NT2/D1 (cell line): ENCODE data around the gene TNXB.
"Not testable (repeated sequence)": the region's sequence is repeated elsewhere in the genome, so short reads cannot be mapped to it uniquely, and the experiment has no call there.

Source experiments
- DNase-seq: peaks from one replicate; pipeline ENCODE4 v3.0.0-alpha.2; 2011; ENCODE audit warnings: low read depth, low spot score
- H3K27me3 ChIP-seq: 2 replicates; pipeline ENCODE4 v1.6.0; 2011; ENCODE audit warnings: mild to moderate bottlenecking; ENCODE audit not compliant: insufficient read length, insufficient read depth
- H3K36me3 ChIP-seq: 2 replicates; pipeline ENCODE4 v1.6.1; 2011; ENCODE audit warnings: mild to moderate bottlenecking, low read length, mixed read lengths; ENCODE audit not compliant: insufficient read depth, insufficient read length
- H3K4me1 ChIP-seq: 2 replicates; pipeline ENCODE4 v1.5.1; 2011; ENCODE audit not compliant: insufficient read depth, insufficient read length
- H3K4me3 ChIP-seq: 2 replicates; pipeline ENCODE4 v1.5.1; 2011; ENCODE audit warnings: low read depth; ENCODE audit not compliant: insufficient read length
- H3K9ac ChIP-seq: 2 replicates; pipeline ENCODE4 v1.6.0; 2011; ENCODE audit warnings: low read depth; ENCODE audit not compliant: insufficient read length
- H3K9me3 ChIP-seq: 2 replicates; pipeline ENCODE4 v1.5.1; 2011; ENCODE audit warnings: mild to moderate bottlenecking, low read length; ENCODE audit not compliant: insufficient read depth

TNXB gene

GRCh38 chr6:32002546-32003268 lies 106.4 kb downstream of the TNXB start:
- not testable (repeated sequence) for DNase-seq, H3K27me3 ChIP-seq, H3K9ac ChIP-seq, H3K9me3 ChIP-seq, H3K36me3 ChIP-seq, H3K4me1 ChIP-seq, H3K4me3 ChIP-seq

DNA sequence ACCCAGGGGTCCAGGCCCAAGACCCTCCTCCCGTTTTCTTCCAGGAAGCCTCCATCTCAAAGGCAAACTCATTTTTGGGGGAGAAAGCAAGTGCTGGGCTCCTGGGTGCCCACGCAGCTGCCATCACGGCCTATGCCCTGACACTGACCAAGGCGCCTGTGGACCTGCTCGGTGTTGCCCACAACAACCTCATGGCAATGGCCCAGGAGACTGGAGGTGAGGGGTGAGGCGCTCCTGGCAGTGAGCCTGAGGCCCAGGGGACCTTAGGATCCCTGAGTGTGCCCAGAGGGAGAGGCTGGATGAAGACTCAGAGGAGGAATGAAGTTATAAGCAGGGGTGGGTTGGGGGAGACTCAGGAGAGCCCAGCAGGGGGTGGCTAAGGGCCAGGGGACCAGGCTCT lies 112.8 kb downstream of the TNXB start:
- not testable (repeated sequence) for H3K27me3 ChIP-seq, H3K36me3 ChIP-seq, H3K4me3 ChIP-seq, H3K4me1 ChIP-seq, H3K9me3 ChIP-seq, DNase-seq, H3K9ac ChIP-seq

GRCh38 chr6:31994421-31994820 lies 114.7 kb downstream of the TNXB start:
- H3K9me3 ChIP-seq, H3K27me3 ChIP-seq, DNase-seq: not testable (repeated sequence)

More at GRCh38 chr6:31994421-31994820, 114.7 kb downstream of the TNXB start:
- H3K4me1 ChIP-seq, H3K9ac ChIP-seq, H3K36me3 ChIP-seq, H3K4me3 ChIP-seq: not testable (repeated sequence)
